ENCODE data around the gene GRM4. TPM values are rescaled to one million over a fixed set of nuclear protein-coding genes. Genes with fewer than 3 reads are reported as not detected.

The GRM4 gene
- total and polyA plus RNA-seq, 9 of the 15 experiments (the other 6 are each of a cell fraction or from before 2014, with no cell fraction given) = 0.18 TPM; not detected in 8

- Histone ChIP-seq H2AFZ (ENCODE audit: low read depth, low read length) (peak overlapping the region; percentile 69; the same call in 1 of the 2 replicates), H3K79me2 (ENCODE audit: control insufficient read depth, insufficient read depth, low read length) (no peaks in the 10 kb centered on the region), H3K9me1 (ENCODE audit: control insufficient read depth, insufficient read depth, low read length) (peaks cover 4% of the 10 kb centered on the region), H3K4me2 (ENCODE audit: insufficient read depth, low read length) (peak overlapping the region; percentile 60), H3K4me3 (no peak overlapping the region), H3K4me1 (replicated peaks in 1 of 2; ENCODE audit: control insufficient read depth in 2 of 2, insufficient read depth in 2 of 2, low read length in 2 of 2) (peaks cover 0 to 14% of the 10 kb centered on the region in 2 experiments; a peak in 2 of 5 replicates), H3K36me3 (ENCODE audit: control insufficient read depth, insufficient read depth, low read length) (no peaks in the 10 kb centered on the region), H3K9me3 (replicated peaks; ENCODE audit: control insufficient read depth, insufficient read depth, low read depth, low read length) (peaks cover 2% of the 10 kb centered on the region), H3K27ac (ENCODE audit: extremely low read depth, low read depth, low read length) (no peak overlapping the region), H3K9ac (ENCODE audit: insufficient read depth in 1 of 2, low read depth in 2 of 2, low read length in 2 of 2) (peak overlapping the region in 1 of 2 experiments; percentile 79; a peak in 2 of 4 replicates), H4K20me1 (replicated peaks; ENCODE audit: control insufficient read depth, insufficient read depth, low read length) (peaks cover 3% of the 10 kb centered on the region; the same call in 1 of the 2 replicates), H3K27me3 (ENCODE audit: control insufficient read depth in 2 of 2, insufficient read depth in 2 of 2, low read length in 2 of 2) (peaks cover 22 to 68% of the 10 kb centered on the region in 2 experiments; a peak in 4 of 5 replicates)
- peak; percentile 75 to 97 (median 94) for DNase-seq (ENCODE audit: extremely low read depth in 1 of 4, low spot score in 3 of 4)
- no TSS peak for BruUV-seq (replicated peaks)
- ATAC-seq = peak; percentile 96
- intact Hi-C loops (cut with micrococcal nuclease) (loop anchor here (1.0 to 10.0 kb wide), 3 partner anchors 100 to 570 kb away; no protein-coding TSS in a partner anchor), in situ Hi-C loops (cut with MboI) (loop anchor here (5.0 kb wide), 2 partner anchors 98 to 393 kb away; no protein-coding TSS in a partner anchor)
- WGBS (ENCODE audit: insufficient coverage, low coverage, missing lambda C conversion rate) = 7% methylated on average over 55 of the region's 61 CpGs
- POLR2A ChIA-PET = interaction anchor here (0.6 to 1.1 kb wide), 3 partner anchors 314 to 986 kb away, joined by 3 to 4 read pairs (median 3); partner anchors contain the start of gene TCP11
- FAIRE-seq = peak; percentile 51
- CTCF ChIA-PET (ENCODE audit: low intra/inter-chr PET ratio) = interaction anchor here (0.9 to 2.5 kb wide), 6 partner anchors 100 to 443 kb away, joined by 4 to 10 read pairs (median 7); no protein-coding TSS in a partner anchor
- peak; percentile 63 for TF ChIP-seq MYC (IDR thresholded peaks at IDR 0.05; ENCODE audit: low read depth, low read length)
- no peak for TF ChIP-seq MYC (CRISPR knock-in tag; IDR thresholded peaks at IDR 0.05; ENCODE audit: borderline replicate concordance, low read depth)
- TF ChIP-seq, protein P1, sequence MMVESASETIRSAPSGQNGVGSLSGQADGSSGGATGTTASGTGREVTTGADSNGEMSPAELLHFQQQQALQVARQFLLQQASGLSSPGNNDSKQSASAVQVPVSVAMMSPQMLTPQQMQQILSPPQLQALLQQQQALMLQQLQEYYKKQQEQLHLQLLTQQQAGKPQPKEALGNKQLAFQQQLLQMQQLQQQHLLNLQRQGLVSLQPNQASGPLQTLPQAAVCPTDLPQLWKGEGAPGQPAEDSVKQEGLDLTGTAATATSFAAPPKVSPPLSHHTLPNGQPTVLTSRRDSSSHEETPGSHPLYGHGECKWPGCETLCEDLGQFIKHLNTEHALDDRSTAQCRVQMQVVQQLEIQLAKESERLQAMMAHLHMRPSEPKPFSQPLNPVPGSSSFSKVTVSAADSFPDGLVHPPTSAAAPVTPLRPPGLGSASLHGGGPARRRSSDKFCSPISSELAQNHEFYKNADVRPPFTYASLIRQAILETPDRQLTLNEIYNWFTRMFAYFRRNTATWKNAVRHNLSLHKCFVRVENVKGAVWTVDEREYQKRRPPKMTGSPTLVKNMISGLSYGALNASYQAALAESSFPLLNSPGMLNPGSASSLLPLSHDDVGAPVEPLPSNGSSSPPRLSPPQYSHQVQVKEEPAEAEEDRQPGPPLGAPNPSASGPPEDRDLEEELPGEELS (CRISPR knock-in tag; IDR thresholded peaks at IDR 0.05; ENCODE audit: borderline replicate concordance) = 0 out of 2 replicates have a peak, but pooled peaks have one; percentile 69
- TF ChIP-seq, protein P2, sequence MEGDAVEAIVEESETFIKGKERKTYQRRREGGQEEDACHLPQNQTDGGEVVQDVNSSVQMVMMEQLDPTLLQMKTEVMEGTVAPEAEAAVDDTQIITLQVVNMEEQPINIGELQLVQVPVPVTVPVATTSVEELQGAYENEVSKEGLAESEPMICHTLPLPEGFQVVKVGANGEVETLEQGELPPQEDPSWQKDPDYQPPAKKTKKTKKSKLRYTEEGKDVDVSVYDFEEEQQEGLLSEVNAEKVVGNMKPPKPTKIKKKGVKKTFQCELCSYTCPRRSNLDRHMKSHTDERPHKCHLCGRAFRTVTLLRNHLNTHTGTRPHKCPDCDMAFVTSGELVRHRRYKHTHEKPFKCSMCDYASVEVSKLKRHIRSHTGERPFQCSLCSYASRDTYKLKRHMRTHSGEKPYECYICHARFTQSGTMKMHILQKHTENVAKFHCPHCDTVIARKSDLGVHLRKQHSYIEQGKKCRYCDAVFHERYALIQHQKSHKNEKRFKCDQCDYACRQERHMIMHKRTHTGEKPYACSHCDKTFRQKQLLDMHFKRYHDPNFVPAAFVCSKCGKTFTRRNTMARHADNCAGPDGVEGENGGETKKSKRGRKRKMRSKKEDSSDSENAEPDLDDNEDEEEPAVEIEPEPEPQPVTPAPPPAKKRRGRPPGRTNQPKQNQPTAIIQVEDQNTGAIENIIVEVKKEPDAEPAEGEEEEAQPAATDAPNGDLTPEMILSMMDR (IDR thresholded peaks at IDR 0.05 in 2 of 3, conservative IDR thresholded peaks at IDR 0.05 in 1 of 3; ENCODE audit: insufficient read depth in 2 of 3, low read depth in 1 of 3, low read length in 3 of 3) = peak; percentile 97 to 98 (median 98)
- TF ChIP-seq REST (IDR thresholded peaks at IDR 0.05; ENCODE audit: borderline replicate concordance) = peak; percentile 86
- no peak for TF ChIP-seq REST (CRISPR knock-in tag; IDR thresholded peaks at IDR 0.05; ENCODE audit: low read depth)
- TF ChIP-seq ZNF436 (CRISPR knock-in tag; IDR thresholded peaks at IDR 0.05) = no peak
Observed at GRCh38 chr6:34154668-34155447, 9.0 kb upstream of the GRM4 start.
